GM12891 (cell line): Measurements from ENCODE around the gene IMPACT.

ENCODE experiments used
- DNase-seq: peaks from one replicate; pipeline ENCODE4 v3.0.0; 2011; ENCODE audit warnings: low spot score; ENCODE audit not compliant: insufficient read length
- FAIRE-seq: peaks from 2 replicates; lab custom pipeline; 2011; peaks lifted over from hg19 to GRCh38; lab: Jason Lieb, UNC
- PAX5 ChIP-seq: IDR thresholded peaks from 2 replicates; pipeline ENCODE4 v1.6.1; 2011; ENCODE audit warnings: low read length, moderate library complexity, mild to moderate bottlenecking; ENCODE audit not compliant: insufficient read depth, severe bottlenecking
- POLR2A ChIP-seq: IDR thresholded peaks from 2 replicates; pipeline ENCODE4 v1.6.1; 2011; ENCODE audit warnings: low read depth, low read length, control low read depth
- POLR2AphosphoS5 ChIP-seq: IDR thresholded peaks from 2 replicates; pipeline ENCODE4 v1.6.1; 2011; ENCODE audit warnings: low read depth, low read length, control low read depth
- POU2F2 ChIP-seq: IDR thresholded peaks from 2 replicates; pipeline ENCODE4 v1.6.1; 2011; ENCODE audit warnings: low read depth, mild to moderate bottlenecking, control low read depth, low read length, moderate library complexity
- SPI1 ChIP-seq: IDR thresholded peaks from 2 replicates; pipeline ENCODE4 v1.6.1; 2011; ENCODE audit warnings: low read depth, low read length, control low read depth
- TAF1 ChIP-seq: IDR thresholded peaks from 2 replicates; pipeline ENCODE4 v1.6.1; 2011; ENCODE audit warnings: low read depth, low read length, control low read depth

Gene IMPACT

DNA sequence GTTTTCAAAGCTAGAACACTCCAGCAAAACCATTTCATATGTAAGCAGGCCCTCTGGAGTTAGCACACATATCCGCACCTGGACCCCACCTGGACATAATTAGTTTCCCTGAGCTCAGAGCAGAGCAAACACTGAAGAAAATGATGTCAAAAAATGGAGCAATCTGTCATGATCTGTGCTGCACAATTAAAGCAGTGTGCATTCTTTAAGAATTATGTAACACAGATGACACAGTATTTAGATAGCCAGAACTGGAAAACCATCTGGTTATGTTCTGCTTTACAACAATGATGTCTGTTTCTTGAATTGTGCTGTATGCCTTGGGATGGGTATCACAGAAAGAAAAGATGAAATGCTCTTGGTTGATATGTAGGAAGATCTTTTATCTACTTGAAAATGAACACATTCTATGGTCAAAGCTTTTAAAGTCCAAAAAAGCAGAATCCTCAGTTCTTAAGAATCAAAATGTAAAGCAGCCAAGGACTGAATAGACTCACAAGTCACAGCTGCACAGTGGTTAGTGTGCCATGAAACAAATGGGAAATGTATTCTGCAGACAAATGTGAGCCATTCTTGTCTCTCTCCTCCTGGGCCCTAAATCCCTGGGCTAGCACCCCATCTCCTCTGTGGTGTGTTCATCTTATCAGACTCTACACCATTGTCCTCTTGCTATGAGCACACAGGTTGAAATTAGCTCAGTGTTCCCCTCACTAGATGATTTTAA lies 70.7 kb downstream of the IMPACT start:
- no peak for DNase-seq
- FAIRE-seq, result no peak
- TF ChIP-seq PAX5, result no peak
- TF ChIP-seq POU2F2, result no peak
- no peak for TF ChIP-seq SPI1
- no peak for TF ChIP-seq POLR2A
- no peak for TF ChIP-seq POLR2AphosphoS5
- TF ChIP-seq TAF1, result no peak

DNA sequence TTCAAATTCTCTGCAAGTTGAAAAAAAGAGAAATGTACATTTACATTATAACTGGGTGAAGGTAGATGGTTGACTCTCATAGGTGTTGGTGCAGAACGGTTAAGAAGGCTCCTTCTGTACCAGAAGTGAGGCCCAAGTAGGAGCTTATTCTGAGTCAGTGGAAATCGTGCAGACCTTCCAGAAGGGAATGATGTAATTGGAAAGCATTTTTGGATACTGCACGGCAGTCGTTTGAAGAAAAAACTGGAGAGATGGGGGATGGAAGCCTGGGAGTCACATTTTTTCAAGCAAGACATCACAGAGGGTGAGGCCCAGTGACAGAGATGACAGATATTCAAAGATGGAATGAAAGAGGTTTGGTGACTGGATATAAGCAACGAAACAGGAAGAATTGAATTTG lies 73.3 kb downstream of the IMPACT start:
- no peak for TF ChIP-seq TAF1
- no peak for TF ChIP-seq POLR2AphosphoS5
- TF ChIP-seq POU2F2, result no peak
- no peak for TF ChIP-seq PAX5
- no peak for TF ChIP-seq POLR2A
- no peak for TF ChIP-seq SPI1
- FAIRE-seq (no peak), DNase-seq (no peak)

DNA sequence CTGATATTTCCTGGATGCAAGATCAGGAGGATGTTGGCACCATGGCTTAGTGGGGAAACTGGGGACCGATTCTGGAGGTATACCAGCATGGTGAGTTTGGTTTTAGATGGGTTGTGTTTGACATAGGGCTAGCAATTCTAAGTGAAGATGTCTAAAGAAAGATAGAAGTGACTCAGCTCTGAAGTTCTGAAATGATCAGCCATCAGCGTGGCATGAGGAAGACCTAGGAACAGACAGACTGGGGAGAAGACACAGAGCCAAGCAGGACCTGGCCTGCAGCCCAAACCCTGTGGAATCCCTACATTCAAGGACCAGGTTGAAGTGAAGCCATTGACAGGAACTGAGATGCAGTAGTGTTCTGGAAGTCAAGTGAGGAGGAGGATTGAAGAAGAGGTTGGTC lies 73.7 kb downstream of the IMPACT start:
- FAIRE-seq, result no peak
- no peak for TF ChIP-seq TAF1
- TF ChIP-seq POLR2A, result no peak
- no peak for TF ChIP-seq POU2F2
- TF ChIP-seq PAX5, result no peak
- TF ChIP-seq SPI1, result no peak
- TF ChIP-seq POLR2AphosphoS5, result no peak

DNA sequence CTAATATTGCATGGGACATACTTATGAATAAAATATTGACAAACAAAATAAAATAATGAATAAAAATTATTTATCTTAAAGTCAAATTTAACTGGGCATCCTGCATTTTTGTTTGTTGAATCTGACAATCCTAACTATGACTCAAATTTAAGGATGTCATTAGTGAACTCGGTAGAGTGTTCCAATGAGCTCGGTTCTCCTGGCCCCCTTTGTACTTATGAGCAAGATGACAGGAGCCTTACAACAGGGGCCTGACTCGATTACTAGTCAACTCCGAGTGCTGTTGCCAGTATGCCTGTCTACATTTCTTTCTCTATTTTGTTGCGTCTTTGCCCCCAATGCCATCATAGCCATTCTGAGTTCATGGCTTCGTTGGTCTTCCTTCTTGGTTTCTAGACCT lies 74.3 kb downstream of the IMPACT start:
- DNase-seq (no peak), FAIRE-seq (no peak)
- TF ChIP-seq POU2F2, result no peak
- TF ChIP-seq POLR2A, result no peak
- no peak for TF ChIP-seq PAX5
- TF ChIP-seq SPI1, result no peak
- no peak for TF ChIP-seq POLR2AphosphoS5
- no peak for TF ChIP-seq TAF1

More for the DNA sequence above, 73.7 kb downstream of the IMPACT start:
- no peak for DNase-seq

DNA sequence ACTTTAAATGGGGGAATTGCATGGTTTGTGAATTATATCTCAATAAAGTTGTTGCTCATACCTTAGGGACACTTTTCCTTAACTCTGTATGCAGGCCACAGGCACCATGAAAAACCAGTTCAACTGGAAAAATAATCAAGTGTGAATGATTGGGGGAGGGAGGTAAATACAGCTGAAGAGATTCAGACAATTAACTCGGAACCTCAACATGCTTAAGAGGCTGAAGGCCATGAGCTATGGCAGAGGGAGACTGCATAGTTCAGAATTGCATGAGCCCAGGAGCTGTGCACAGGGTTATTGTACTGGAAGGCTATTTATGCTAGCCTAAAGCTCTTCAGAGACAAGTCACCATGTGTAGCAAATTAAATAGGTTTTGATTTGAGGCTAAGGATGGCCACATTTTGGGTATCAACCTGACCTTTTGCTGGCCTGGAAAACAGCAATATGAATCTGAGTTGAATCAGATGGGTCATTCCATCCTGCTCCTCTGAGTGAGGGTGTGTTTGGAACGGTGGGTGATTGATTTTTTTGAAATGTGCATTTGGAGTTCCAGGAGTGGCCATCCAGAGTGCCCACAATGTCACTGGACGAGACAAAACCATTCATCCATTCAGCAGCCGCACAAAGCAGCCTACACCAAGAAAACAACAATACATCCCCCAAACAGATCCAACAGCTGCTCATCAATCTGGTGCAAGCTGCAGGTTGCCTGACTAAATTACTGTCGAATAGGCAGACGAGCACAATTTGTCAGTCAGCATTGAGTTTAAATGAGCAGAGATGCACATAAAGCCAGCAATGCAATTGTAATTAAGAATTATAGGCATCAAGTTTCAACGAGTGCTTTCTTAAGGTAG lies 76.4 kb downstream of the IMPACT start:
- no peak for DNase-seq
- no peak for TF ChIP-seq POLR2A
- FAIRE-seq, result no peak
